ENCODE measurements around the gene LNPEP. TPM values are rescaled to one million over a fixed set of nuclear protein-coding genes. Genes with fewer than 3 reads are reported as not detected.
A peak's percentile ranks its signal among the peaks of the same experiment; 100 is the strongest.

LNPEP gene
- total and polyA plus RNA-seq, 2 donors from 2014 or later: 6.5 to 74.3 TPM

GRCh38 chr5:97056263-97056662, 120.4 kb downstream of the LNPEP start:
- Histone ChIP-seq H3K27ac (ENCODE audit: low read depth in 2 of 2, low read length in 2 of 2) (no peak overlapping the region), H3K9me3 (ENCODE audit: control insufficient read depth in 2 of 3, insufficient read depth in 1 of 3, low read length in 3 of 3) (no peaks in the 10 kb centered on the region), H3K27me3 (ENCODE audit: control insufficient read depth, insufficient read depth, low read length) (no peaks in the 10 kb centered on the region), H3K9ac (ENCODE audit: low read length in 3 of 3) (no peak overlapping the region), H3K4me1 (ENCODE audit: control insufficient read depth in 2 of 3, insufficient read depth in 2 of 3, low read depth in 1 of 3, low read length in 3 of 3) (no peaks in the 10 kb centered on the region), H3K36me3 (ENCODE audit: control insufficient read depth in 2 of 3, insufficient read depth in 3 of 3, low read length in 3 of 3) (no peaks in the 10 kb centered on the region), H3K4me3 (ENCODE audit: low read length in 3 of 3) (no peak overlapping the region)
- no peak for TF ChIP-seq CTCF (IDR thresholded peaks at IDR 0.05; ENCODE audit: borderline replicate concordance, extremely low read depth, insufficient read depth)
- FAIRE-seq (no peak), DNase-seq (no peak)
- intact Hi-C loops (cut with DNase I): no loop called here

GRCh38 chr5:97062046-97062445, 126.2 kb downstream of the LNPEP start:
- Histone ChIP-seq H3K27ac (ENCODE audit: low read depth in 2 of 2, low read length in 2 of 2) (no peak overlapping the region), H3K9me3 (ENCODE audit: control insufficient read depth in 2 of 3, insufficient read depth in 1 of 3, low read length in 3 of 3) (no peaks in the 10 kb centered on the region), H3K36me3 (ENCODE audit: control insufficient read depth in 2 of 3, insufficient read depth in 3 of 3, low read length in 3 of 3) (no peaks in the 10 kb centered on the region), H3K27me3 (ENCODE audit: control insufficient read depth, insufficient read depth, low read length) (no peaks in the 10 kb centered on the region), H3K4me3 (ENCODE audit: low read length in 3 of 3) (no peak overlapping the region), H3K4me1 (ENCODE audit: control insufficient read depth in 2 of 3, insufficient read depth in 2 of 3, low read depth in 1 of 3, low read length in 3 of 3) (peaks cover 0 to 2% (median 0%) of the 10 kb centered on the region in 3 donors), H3K9ac (ENCODE audit: low read length in 3 of 3) (no peak overlapping the region)
- DNase-seq (peak; percentile 69 to 81 (median 69)), FAIRE-seq (no peak)
- intact Hi-C loops (cut with DNase I): no loop called here
- TF ChIP-seq CTCF (IDR thresholded peaks at IDR 0.05; ENCODE audit: borderline replicate concordance, extremely low read depth, insufficient read depth): no peak

GRCh38 chr5:97063251-97063650, 127.4 kb downstream of the LNPEP start:
- Histone ChIP-seq H3K4me1 (ENCODE audit: control insufficient read depth in 2 of 3, insufficient read depth in 2 of 3, low read depth in 1 of 3, low read length in 3 of 3) (peaks cover 0 to 2% (median 0%) of the 10 kb centered on the region in 3 donors), H3K27me3 (ENCODE audit: control insufficient read depth, insufficient read depth, low read length) (no peaks in the 10 kb centered on the region), H3K9me3 (ENCODE audit: control insufficient read depth in 2 of 3, insufficient read depth in 1 of 3, low read length in 3 of 3) (no peaks in the 10 kb centered on the region), H3K36me3 (ENCODE audit: control insufficient read depth in 2 of 3, insufficient read depth in 3 of 3, low read length in 3 of 3) (no peaks in the 10 kb centered on the region), H3K27ac (ENCODE audit: low read depth in 2 of 2, low read length in 2 of 2) (no peak overlapping the region), H3K4me3 (ENCODE audit: low read length in 3 of 3) (no peak overlapping the region), H3K9ac (ENCODE audit: low read length in 3 of 3) (no peak overlapping the region)
- intact Hi-C loops (cut with DNase I): no loop called here
- FAIRE-seq (no peak), DNase-seq (no peak)
- no peak for TF ChIP-seq CTCF (IDR thresholded peaks at IDR 0.05; ENCODE audit: borderline replicate concordance, extremely low read depth, insufficient read depth)

- intact Hi-C loops (cut with DNase I): no loop called here
- no peak for TF ChIP-seq CTCF (IDR thresholded peaks at IDR 0.05; ENCODE audit: borderline replicate concordance, extremely low read depth, insufficient read depth)
- DNase-seq (peak in 2 of 5 donors; percentile 43 to 58), FAIRE-seq (no peak)
- Histone ChIP-seq H3K4me1 (ENCODE audit: control insufficient read depth in 2 of 3, insufficient read depth in 2 of 3, low read depth in 1 of 3, low read length in 3 of 3) (peaks cover 0 to 2% (median 0%) of the 10 kb centered on the region in 3 donors), H3K36me3 (ENCODE audit: control insufficient read depth in 2 of 3, insufficient read depth in 3 of 3, low read length in 3 of 3) (no peaks in the 10 kb centered on the region), H3K9me3 (ENCODE audit: control insufficient read depth in 2 of 3, insufficient read depth in 1 of 3, low read length in 3 of 3) (no peaks in the 10 kb centered on the region), H3K4me3 (ENCODE audit: low read length in 3 of 3) (no peak overlapping the region), H3K27ac (ENCODE audit: low read depth in 2 of 2, low read length in 2 of 2) (no peak overlapping the region), H3K27me3 (ENCODE audit: control insufficient read depth, insufficient read depth, low read length) (no peaks in the 10 kb centered on the region), H3K9ac (ENCODE audit: low read length in 3 of 3) (no peak overlapping the region)
These were observed 129.6 kb downstream of the LNPEP start for GRCh38 chr5:97065475-97065874.
